Activated CD4-positive, CD25-positive, alpha-beta regulatory T cell treated with anti-CD3 and anti-CD28 coated beads, Interleukin-2, amount 50 U/mL, for 72 hours (primary cell): Measurements from ENCODE around the gene HDLBP.
"Not testable (repeated sequence)": the region's sequence is repeated elsewhere in the genome, so short reads cannot be mapped to it uniquely, and the experiment has no call there.

ENCODE experiments used
- DNase-seq: peaks from one replicate; pipeline ENCODE4 v3.0.0; 2021

HDLBP gene

DNA sequence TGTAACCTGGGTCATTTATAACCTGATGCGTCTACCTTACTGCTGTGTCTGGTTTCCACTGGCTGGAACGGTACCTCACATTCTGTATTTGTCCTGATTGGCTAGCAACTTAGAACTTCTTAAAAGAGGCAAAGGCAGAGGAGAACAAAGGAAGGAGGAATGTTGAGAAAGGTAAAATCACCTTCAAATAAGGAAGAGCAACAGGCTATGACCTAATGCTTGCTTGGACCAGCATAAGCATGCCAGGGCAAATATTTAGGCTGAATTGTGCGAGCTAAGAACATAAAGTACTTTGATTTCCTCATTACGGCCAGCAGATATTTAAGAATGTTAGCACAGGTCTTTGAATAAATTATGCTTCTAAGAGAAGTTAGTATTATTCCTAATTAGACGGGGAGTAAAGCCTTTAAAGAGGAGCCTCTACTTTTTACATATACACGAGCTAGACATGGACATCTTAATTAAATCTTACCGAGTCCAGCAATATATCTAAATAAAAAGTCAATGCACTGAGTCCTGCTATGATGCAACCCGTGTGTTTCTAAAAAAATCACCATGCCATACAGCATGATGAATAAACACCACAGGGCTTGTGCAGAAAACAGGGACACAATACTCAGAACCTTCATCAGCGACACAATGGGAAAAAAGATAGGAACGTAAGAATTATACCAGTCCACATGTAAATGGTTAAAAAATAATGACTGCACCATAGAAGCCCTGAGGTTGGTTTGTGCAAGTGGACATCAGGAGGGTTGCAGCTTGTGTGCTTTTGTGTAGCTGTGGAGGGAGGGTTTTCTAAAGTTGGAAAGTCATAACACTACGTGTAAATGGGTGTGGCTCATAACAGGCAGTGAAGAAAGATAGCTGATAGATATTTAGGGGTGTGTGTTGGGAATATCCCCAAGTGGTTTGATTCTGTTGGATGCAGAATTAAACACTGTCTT, 14.5 kb upstream of the HDLBP start:
- no peak for DNase-seq

DNA sequence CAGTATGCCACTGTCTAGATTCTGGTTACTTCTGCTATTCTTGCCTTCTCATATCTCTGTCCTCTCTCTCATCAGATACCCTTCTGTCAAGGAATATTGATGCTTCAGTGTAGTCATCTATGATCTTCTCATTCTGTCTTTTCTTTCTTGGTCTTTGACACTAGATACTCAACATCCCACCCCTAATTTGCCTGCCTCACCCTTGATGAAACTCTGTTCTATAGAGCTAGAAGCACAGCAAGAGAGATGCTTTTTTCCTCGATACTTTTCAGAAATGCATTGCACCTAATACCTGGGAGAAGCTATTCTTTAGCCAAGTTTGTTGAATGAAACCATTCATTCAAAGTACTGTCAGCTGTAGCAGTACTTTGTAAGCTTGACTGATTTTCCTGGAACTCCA, 9.8 kb upstream of the HDLBP start:
- no peak for DNase-seq

- DNase-seq: no peak
Observed at GRCh38 chr2:241324775-241325174, 9.3 kb upstream of the HDLBP start.

- DNase-seq: no peak
Observed at GRCh38 chr2:241323778-241324177, 8.3 kb upstream of the HDLBP start.

DNA sequence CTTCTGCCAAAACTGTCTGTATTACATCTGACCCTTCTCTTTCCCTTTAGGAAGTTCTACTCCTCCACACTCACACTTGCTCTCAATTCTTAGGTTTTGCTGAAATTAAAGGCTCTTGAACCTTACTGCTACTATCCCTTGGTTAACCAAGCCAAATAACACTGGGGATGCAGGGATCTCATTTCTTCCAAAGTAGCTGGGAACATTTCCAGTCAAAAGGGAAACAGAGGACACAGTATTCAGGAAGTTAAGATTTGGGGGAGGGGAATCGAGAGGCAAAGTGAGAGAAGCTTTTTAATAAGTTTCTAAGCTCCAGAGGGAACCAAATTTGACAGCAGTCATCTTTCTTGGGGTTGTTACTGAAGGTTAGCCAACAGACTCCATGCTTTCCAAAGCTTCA, 6.4 kb upstream of the HDLBP start:
- DNase-seq: no peak

- DNase-seq: no peak
Observed at GRCh38 chr2:241321033-241321432, 5.6 kb upstream of the HDLBP start.

- no peak for DNase-seq
Observed at GRCh38 chr2:241320394-241320793, 4.9 kb upstream of the HDLBP start.

DNA sequence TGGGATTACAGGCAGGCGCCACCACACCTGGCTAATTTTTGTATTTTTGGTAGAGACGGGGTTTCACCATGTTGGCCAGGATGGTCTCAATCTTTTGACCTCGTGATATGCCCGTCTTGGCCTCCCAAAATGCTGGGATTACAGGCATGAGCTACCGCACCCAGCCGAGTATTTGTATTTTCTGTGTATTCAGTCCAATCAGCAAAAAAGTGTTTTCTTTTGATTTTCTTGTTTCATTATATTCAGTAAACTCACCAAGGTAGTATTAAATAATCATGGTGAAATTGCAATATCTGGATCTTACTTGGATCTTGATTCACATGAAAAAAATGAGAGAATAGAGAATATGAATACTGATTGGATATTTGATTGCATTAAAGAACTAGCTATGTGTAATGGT, 3.4 kb upstream of the HDLBP start:
- DNase-seq: not testable (repeated sequence)

GRCh38 chr2:241317391-241317790, 1.9 kb upstream of the HDLBP start:
- no peak for DNase-seq

DNA sequence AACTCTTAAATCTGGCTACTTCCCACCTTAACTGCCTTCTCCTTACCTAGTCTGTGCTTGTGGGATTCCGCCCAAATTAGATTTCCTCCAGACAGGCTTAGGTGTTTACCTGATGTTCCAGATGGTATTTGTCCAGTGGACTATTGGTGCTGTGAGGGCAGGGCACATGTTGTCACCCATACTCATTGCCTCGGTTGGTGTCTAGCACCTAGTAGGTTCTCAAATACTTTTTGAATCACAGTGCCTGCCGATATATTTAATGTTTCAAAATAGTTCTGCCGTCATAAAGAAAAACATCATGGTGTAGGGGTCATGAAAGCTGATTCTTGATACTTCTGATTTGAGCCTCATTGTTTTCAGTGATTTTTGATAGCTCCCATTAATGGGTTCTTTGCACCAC, 1.4 kb upstream of the HDLBP start:
- no peak for DNase-seq

- DNase-seq: peak; percentile 81
Observed at GRCh38 chr2:241315879-241316631, 583 bp upstream of the HDLBP start, which contains the start of gene SEPTIN2. Gene SEPTIN2 (plus strand): TSS chr2:241315925. CDS start chr2:241324233, 8,308 bp downstream.

- no peak for DNase-seq
Observed at GRCh38 chr2:241314226-241315092, 1.0 kb downstream of the HDLBP start.

- no peak for DNase-seq
Observed at GRCh38 chr2:241313543-241314095, 1.9 kb downstream of the HDLBP start.

DNA sequence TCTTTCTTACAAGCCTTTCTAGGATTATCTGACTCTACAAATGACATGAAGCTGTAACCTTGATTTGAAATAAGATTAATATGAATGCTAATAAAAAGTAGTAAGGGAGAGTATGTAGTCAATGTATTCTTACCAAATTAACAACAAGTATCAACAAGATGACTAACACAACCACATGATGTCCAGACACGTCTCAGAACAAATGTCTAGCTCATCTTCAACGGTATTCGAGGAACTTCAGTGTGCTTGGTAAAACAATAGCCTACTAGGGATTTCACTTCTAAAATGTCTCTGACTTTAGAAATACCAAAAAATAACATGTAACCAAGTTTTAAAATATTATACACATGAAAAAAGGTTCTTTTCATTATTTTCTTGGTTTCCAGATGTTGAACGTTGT, 3.4 kb downstream of the HDLBP start:
- DNase-seq: no peak

GRCh38 chr2:241310917-241311566, 4.4 kb downstream of the HDLBP start:
- no peak for DNase-seq

GRCh38 chr2:241309684-241310117, 5.8 kb downstream of the HDLBP start:
- DNase-seq: peak; percentile 39

- no peak for DNase-seq
Observed at GRCh38 chr2:241308832-241309500, 6.5 kb downstream of the HDLBP start.

- DNase-seq: no peak
Observed at GRCh38 chr2:241308267-241308666, 7.2 kb downstream of the HDLBP start.

GRCh38 chr2:241307055-241307454, 8.4 kb downstream of the HDLBP start:
- DNase-seq: no peak

- DNase-seq: no peak
Observed at GRCh38 chr2:241304039-241304670, 11.3 kb downstream of the HDLBP start.
